Astrocyte (in vitro differentiated cells and primary cell): Measurements from ENCODE around the gene NUDT5. TPM values are rescaled to one million over a fixed set of nuclear protein-coding genes. Genes with fewer than 3 reads are reported as not detected.

Experiments used
- DNase-seq: peaks from one replicate; pipeline ENCODE4 v3.0.0-alpha.2; 2010; ENCODE audit warnings: low read depth
- FAIRE-seq: peaks from 2 replicates; lab custom pipeline; 2011; peaks lifted over from hg19 to GRCh38; lab: Jason Lieb, UNC
- H2AFZ ChIP-seq: 2 replicates; pipeline ENCODE4 v1.6.0; 2012; ENCODE audit warnings: low read depth, low read length, inconsistent platforms
- H3K27ac ChIP-seq: 2 replicates; pipeline ENCODE4 v1.5.1; 2011; ENCODE audit warnings: low read depth, low read length, inconsistent platforms
- H3K27me3 ChIP-seq: 2 replicates; pipeline ENCODE4 v1.6.0; 2011; ENCODE audit warnings: low read length, inconsistent platforms; ENCODE audit not compliant: insufficient read depth
- H3K36me3 ChIP-seq: 2 replicates; pipeline ENCODE4 v1.5.1; 2011; ENCODE audit warnings: low read length, inconsistent platforms; ENCODE audit not compliant: insufficient read depth
- H3K4me1 ChIP-seq: 2 replicates; pipeline ENCODE4 v1.5.1; 2011; ENCODE audit warnings: low read length, inconsistent platforms; ENCODE audit not compliant: insufficient read depth
- H3K4me2 ChIP-seq: 2 replicates; pipeline ENCODE4 v1.6.0; 2012; ENCODE audit warnings: low read length, inconsistent platforms
- H3K4me3 ChIP-seq: 2 replicates; pipeline ENCODE4 v1.5.1; 2011; ENCODE audit warnings: low read depth, mild to moderate bottlenecking, low read length, inconsistent platforms; ENCODE audit not compliant: insufficient read depth
- H3K79me2 ChIP-seq: 2 replicates; pipeline ENCODE4 v1.6.0; 2012; ENCODE audit warnings: mild to moderate bottlenecking, low read length, inconsistent platforms; ENCODE audit not compliant: insufficient read depth
- H3K9ac ChIP-seq: 2 replicates; pipeline ENCODE4 v1.6.0; 2012; ENCODE audit warnings: mild to moderate bottlenecking, low read length, inconsistent platforms
- H3K9me3 ChIP-seq: 2 replicates; pipeline ENCODE4 v1.5.1; 2012; ENCODE audit warnings: low read depth, mild to moderate bottlenecking, low read length, inconsistent platforms; ENCODE audit not compliant: insufficient read depth
- H4K20me1 ChIP-seq: 2 replicates; pipeline ENCODE4 v1.6.0; 2012; ENCODE audit warnings: low read length, inconsistent platforms; ENCODE audit not compliant: insufficient read depth
- H3K27ac Mint-ChIP-seq: one replicate; pipeline ENCODE4 v1.8.0; 2021; ENCODE audit warnings: mild to moderate bottlenecking, mixed read lengths; ENCODE audit not compliant: unreplicated experiment
- H3K27me3 Mint-ChIP-seq: one replicate; pipeline ENCODE4 v1.8.0; 2021; ENCODE audit warnings: low read depth, mixed read lengths; ENCODE audit not compliant: unreplicated experiment
- H3K36me3 Mint-ChIP-seq: one replicate; pipeline ENCODE4 v1.8.0; 2021; ENCODE audit warnings: low read depth, mixed read lengths; ENCODE audit not compliant: unreplicated experiment
- H3K4me1 Mint-ChIP-seq: one replicate; pipeline ENCODE4 v1.8.0; 2021; ENCODE audit warnings: low read depth, mixed read lengths; ENCODE audit not compliant: unreplicated experiment
- H3K4me3 Mint-ChIP-seq: one replicate; pipeline ENCODE4 v1.8.0; 2021; ENCODE audit warnings: mild to moderate bottlenecking, moderate library complexity, mixed read lengths; ENCODE audit not compliant: unreplicated experiment
- H3K9me3 Mint-ChIP-seq: one replicate; pipeline ENCODE4 v1.8.0; 2021; ENCODE audit warnings: mild to moderate bottlenecking, mixed read lengths; ENCODE audit not compliant: unreplicated experiment
- EZH2 ChIP-seq: IDR thresholded peaks from 2 replicates; pipeline ENCODE4 v1.6.1; 2012; ENCODE audit warnings: mild to moderate bottlenecking, low read length, inconsistent platforms; ENCODE audit not compliant: insufficient read depth
- total RNA-seq: library from RNA; stranded (reverse); gene quantifications from 2 replicates; pipeline ENCODE4 v1.2.1, GENCODE V29; 2021
- TF ChIP-seq, protein P1 (sequence below): IDR thresholded peaks from 2 replicates; pipeline ENCODE4 v1.5.1; 2011; ENCODE audit warnings: low read depth, mild to moderate bottlenecking, inconsistent platforms, low read length, moderate library complexity; ENCODE audit not compliant: insufficient read depth

NUDT5 gene
- total RNA-seq, 1 donor from 2014 or later = 85.2 TPM

DNA sequence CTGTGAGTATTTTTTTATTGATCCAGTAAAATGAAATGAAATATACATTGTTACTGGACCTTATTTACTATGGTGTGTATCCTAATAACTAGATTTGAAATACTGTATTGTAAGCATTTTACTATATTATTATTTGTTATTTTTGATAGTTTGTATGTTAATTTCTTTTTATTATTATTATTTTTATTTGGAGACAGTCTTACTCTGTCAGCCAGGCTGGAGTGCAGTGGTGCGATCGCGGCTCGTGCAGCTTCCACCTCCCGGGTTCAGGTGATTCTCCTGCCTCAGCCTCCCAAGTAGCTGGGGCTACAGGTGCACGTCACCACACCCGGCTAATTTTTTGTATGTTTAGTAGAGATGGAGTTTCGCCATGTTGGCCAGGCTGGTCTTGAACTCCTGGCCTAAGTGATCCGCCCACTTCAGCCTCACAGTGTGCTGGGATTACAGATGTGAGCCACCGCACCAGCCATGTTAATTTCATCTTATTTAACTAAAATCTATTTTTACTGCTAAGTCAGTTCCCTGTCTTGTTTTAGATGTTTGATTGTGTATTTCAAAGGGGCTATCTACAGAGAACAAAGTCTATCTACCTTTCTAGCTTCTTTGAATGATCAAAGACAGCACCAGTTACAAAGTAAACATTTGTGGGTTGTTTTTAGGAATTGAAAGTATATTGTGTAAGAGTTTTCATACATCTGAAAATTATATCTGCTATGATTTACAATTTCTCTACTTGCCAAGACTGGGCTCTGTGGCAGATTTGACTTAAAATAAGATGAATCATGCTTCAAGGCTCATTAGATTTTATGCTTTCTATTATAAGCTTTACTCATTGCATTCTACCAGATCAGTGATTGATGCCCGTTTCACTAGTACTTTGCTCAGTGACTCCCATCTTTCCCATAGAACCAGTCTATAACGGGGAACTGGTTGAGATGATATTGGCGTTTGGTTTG lies 41.9 kb upstream of the NUDT5 start:
- H3K4me2 ChIP-seq = no peak overlapping the region
- H3K36me3 Mint-ChIP-seq = peaks cover 20% of the 10 kb centered on the region
- H3K27ac ChIP-seq = no peak overlapping the region
- no peak overlapping the region for H2AFZ ChIP-seq
- no peaks in the 10 kb centered on the region for H3K4me1 ChIP-seq
- H3K4me1 Mint-ChIP-seq = peaks cover 20% of the 10 kb centered on the region
- no peak overlapping the region for H3K9ac ChIP-seq
- no peak for DNase-seq
- H4K20me1 ChIP-seq = peaks cover 11% of the 10 kb centered on the region
- peaks cover 7% of the 10 kb centered on the region for H3K79me2 ChIP-seq
- H3K27me3 Mint-ChIP-seq = no peaks in the 10 kb centered on the region
- H3K4me3 ChIP-seq = no peak overlapping the region
- no peak for FAIRE-seq
- TF ChIP-seq, protein P1, sequence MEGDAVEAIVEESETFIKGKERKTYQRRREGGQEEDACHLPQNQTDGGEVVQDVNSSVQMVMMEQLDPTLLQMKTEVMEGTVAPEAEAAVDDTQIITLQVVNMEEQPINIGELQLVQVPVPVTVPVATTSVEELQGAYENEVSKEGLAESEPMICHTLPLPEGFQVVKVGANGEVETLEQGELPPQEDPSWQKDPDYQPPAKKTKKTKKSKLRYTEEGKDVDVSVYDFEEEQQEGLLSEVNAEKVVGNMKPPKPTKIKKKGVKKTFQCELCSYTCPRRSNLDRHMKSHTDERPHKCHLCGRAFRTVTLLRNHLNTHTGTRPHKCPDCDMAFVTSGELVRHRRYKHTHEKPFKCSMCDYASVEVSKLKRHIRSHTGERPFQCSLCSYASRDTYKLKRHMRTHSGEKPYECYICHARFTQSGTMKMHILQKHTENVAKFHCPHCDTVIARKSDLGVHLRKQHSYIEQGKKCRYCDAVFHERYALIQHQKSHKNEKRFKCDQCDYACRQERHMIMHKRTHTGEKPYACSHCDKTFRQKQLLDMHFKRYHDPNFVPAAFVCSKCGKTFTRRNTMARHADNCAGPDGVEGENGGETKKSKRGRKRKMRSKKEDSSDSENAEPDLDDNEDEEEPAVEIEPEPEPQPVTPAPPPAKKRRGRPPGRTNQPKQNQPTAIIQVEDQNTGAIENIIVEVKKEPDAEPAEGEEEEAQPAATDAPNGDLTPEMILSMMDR = no peak
- TF ChIP-seq EZH2 = no peak
- H3K27ac Mint-ChIP-seq = no peak overlapping the region
- no peaks in the 10 kb centered on the region for H3K9me3 ChIP-seq
- no peaks in the 10 kb centered on the region for H3K27me3 ChIP-seq
- H3K9me3 Mint-ChIP-seq = no peaks in the 10 kb centered on the region
- no peak overlapping the region for H3K4me3 Mint-ChIP-seq
- peaks cover 35% of the 10 kb centered on the region for H3K36me3 ChIP-seq

DNA sequence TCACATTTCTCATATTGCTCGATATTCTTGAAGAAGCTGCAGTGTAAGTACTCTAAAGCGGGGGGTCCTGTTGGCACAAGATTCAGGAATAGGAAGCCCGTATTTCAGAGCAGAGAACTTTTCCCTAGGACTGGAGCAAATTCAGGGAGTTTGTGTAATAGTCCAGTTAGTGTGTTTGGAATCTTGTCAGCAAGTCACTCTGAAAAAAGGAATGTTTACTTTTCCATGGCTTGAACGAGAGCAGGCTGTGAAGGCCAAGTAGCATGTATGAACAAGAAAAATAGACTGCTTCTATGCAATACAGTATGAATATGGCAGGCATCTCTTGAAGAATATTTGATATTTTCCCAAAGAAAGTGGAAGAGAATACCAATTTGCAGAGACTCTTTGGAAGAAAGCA lies 40.1 kb upstream of the NUDT5 start:
- no peak overlapping the region for H3K9ac ChIP-seq
- no peaks in the 10 kb centered on the region for H4K20me1 ChIP-seq
- FAIRE-seq (no peak), DNase-seq (no peak)
- H3K27me3 Mint-ChIP-seq = no peaks in the 10 kb centered on the region
- no peaks in the 10 kb centered on the region for H3K4me1 ChIP-seq
- no peak overlapping the region for H3K4me2 ChIP-seq
- H3K4me1 Mint-ChIP-seq = peaks cover 7% of the 10 kb centered on the region
- H3K79me2 ChIP-seq = peaks cover 2% of the 10 kb centered on the region
- H3K4me3 Mint-ChIP-seq = no peak overlapping the region
- no peak overlapping the region for H3K27ac Mint-ChIP-seq
- no peak for TF ChIP-seq EZH2
- TF ChIP-seq, protein P1 = no peak
- H3K4me3 ChIP-seq = no peak overlapping the region
- H3K9me3 ChIP-seq = no peaks in the 10 kb centered on the region
- peaks cover 44% of the 10 kb centered on the region for H3K36me3 ChIP-seq
- H2AFZ ChIP-seq = no peak overlapping the region
- peaks cover 20% of the 10 kb centered on the region for H3K36me3 Mint-ChIP-seq
- no peaks in the 10 kb centered on the region for H3K27me3 ChIP-seq
- no peaks in the 10 kb centered on the region for H3K9me3 Mint-ChIP-seq
- H3K27ac ChIP-seq = peak overlapping the region; percentile 51
